ENCODE results near the gene MTCH2. TPM values are rescaled to one million over a fixed set of nuclear protein-coding genes. Genes with fewer than 3 reads are reported as not detected.
"Not testable (repeated sequence)": the region's sequence is repeated elsewhere in the genome, so short reads cannot be mapped to it uniquely, and the experiment has no call there.

The MTCH2 gene
- 100 to 1,000 TPM; 103 to 149 (median 127) TPM for polyA plus RNA-seq
- long read RNA-seq, donor 1, transcript MTCH2-201 (13 exons, 2,587 nt), result major isoform, 70 of 97 reads
- long read RNA-seq, donor 1, partial matches to known transcripts, result 18 of 97 reads
- long read RNA-seq, donor 1, other reads (novel, unspliced or antisense), result 7 of 97 reads
- long read RNA-seq, donor 2, transcript MTCH2-201 (13 exons, 2,587 nt), result major isoform, 14 of 15 reads
- long read RNA-seq, donor 2, partial matches to known transcripts, result 0 of 15 reads
- long read RNA-seq, donor 2, other reads (novel, unspliced or antisense), result 0 of 15 reads
- long read RNA-seq, donor 3, transcript MTCH2-201 (13 exons, 2,587 nt), result major isoform, 20 of 34 reads
- long read RNA-seq, donor 3, partial matches to known transcripts, result 11 of 34 reads
- long read RNA-seq, donor 3, other reads (novel, unspliced or antisense), result 0 of 34 reads
- long read RNA-seq, donor 4, result 0 reads
- long read RNA-seq, donor 5, transcript MTCH2-201 (13 exons, 2,587 nt), result major isoform, 8 of 20 reads
- long read RNA-seq, donor 5, partial matches to known transcripts, result 10 of 20 reads
- long read RNA-seq, donor 5, other reads (novel, unspliced or antisense), result 0 of 20 reads
- long read RNA-seq, donor 6, transcript MTCH2-201 (13 exons, 2,587 nt), result major isoform, 25 of 66 reads
- long read RNA-seq, donor 6, partial matches to known transcripts, result 31 of 66 reads
- long read RNA-seq, donor 6, other reads (novel, unspliced or antisense), result 6 of 66 reads
- long read RNA-seq, donor 7, result 0 reads
- long read RNA-seq, donor 8, partial matches to known transcripts, result 0 of 3 reads
- long read RNA-seq, donor 8, other reads (novel, unspliced or antisense), result 0 of 3 reads
- long read RNA-seq, donor 9, partial matches to known transcripts, result 0 of 5 reads
- long read RNA-seq, donor 9, other reads (novel, unspliced or antisense), result 0 of 5 reads
- long read RNA-seq, donor 10, transcript MTCH2-201 (13 exons, 2,587 nt), result major isoform, 27 of 62 reads
- long read RNA-seq, donor 10, partial matches to known transcripts, result 32 of 62 reads
- long read RNA-seq, donor 10, other reads (novel, unspliced or antisense), result 0 of 62 reads

GRCh38 chr11:47642099-47642855, at the start of gene MTCH2:
Gene MTCH2 (minus strand): TSS chr11:47642559. CDS start chr11:47642465, 94 bp downstream.
- 1% methylated on average over 57 to 78 of the region's 78 CpGs for WGBS, 3 donors
- Histone ChIP-seq H3K36me3 (ENCODE audit: control insufficient read depth in 3 of 3, insufficient read depth in 2 of 3, low read depth in 1 of 3, low read length in 3 of 3) (peaks cover 0 to 10% (median 2%) of the 10 kb centered on the region in 3 donors), H3K27ac (ENCODE audit: low read depth in 1 of 3, low read length in 2 of 3) (peak within 1 kb of the TSS; percentile 95 to 98 (median 97)), H3K4me3 (ENCODE audit: low read depth in 1 of 3, low read length in 3 of 3) (peak within 1 kb of the TSS; percentile 77 to 88 (median 88)), H3K27me3 (ENCODE audit: control insufficient read depth in 3 of 3, insufficient read depth in 3 of 3, low read length in 3 of 3) (no peaks in the 10 kb centered on the region), H3K4me1 (ENCODE audit: control insufficient read depth in 3 of 3, insufficient read depth in 2 of 3, low read depth in 1 of 3, low read length in 2 of 3) (peaks cover 0 to 6% (median 0%) of the 10 kb centered on the region in 3 donors), H3K9me3 (ENCODE audit: control insufficient read depth in 2 of 2, insufficient read depth in 1 of 2, low read depth in 1 of 2, low read length in 1 of 2) (no peaks in the 10 kb centered on the region)
- no peak for FAIRE-seq
- DNase-seq, result peak; percentile 98 to 99

GRCh38 chr11:47691979-47692378, 49.6 kb upstream of the MTCH2 start:
- Histone ChIP-seq H3K27ac (ENCODE audit: low read depth in 1 of 3, low read length in 2 of 3) (no peak overlapping the region), H3K27me3 (ENCODE audit: control insufficient read depth in 3 of 3, insufficient read depth in 3 of 3, low read length in 3 of 3) (no peaks in the 10 kb centered on the region), H3K4me1 (ENCODE audit: control insufficient read depth in 3 of 3, insufficient read depth in 2 of 3, low read depth in 1 of 3, low read length in 2 of 3) (peaks cover 0 to 20% (median 2%) of the 10 kb centered on the region in 3 donors), H3K9me3 (ENCODE audit: control insufficient read depth in 2 of 2, insufficient read depth in 1 of 2, low read depth in 1 of 2, low read length in 1 of 2) (no peaks in the 10 kb centered on the region), H3K36me3 (ENCODE audit: control insufficient read depth in 3 of 3, insufficient read depth in 2 of 3, low read depth in 1 of 3, low read length in 3 of 3) (no peaks in the 10 kb centered on the region), H3K4me3 (ENCODE audit: low read depth in 1 of 3, low read length in 3 of 3) (no peak overlapping the region)
- DNase-seq (no peak), FAIRE-seq (no peak)
- 63 to 75% (median 70%) methylated on average over 2 of the region's 2 CpGs for WGBS, 3 donors

GRCh38 chr11:47689480-47689879, 47.1 kb upstream of the MTCH2 start:
- H3K36me3 ChIP-seq (ENCODE audit: control insufficient read depth in 3 of 3, insufficient read depth in 2 of 3, low read depth in 1 of 3, low read length in 3 of 3), result no peaks in the 10 kb centered on the region
- FAIRE-seq (no peak), DNase-seq (peak; percentile 30 to 64)
- peaks cover 0 to 20% (median 2%) of the 10 kb centered on the region in 3 donors for H3K4me1 ChIP-seq (ENCODE audit: control insufficient read depth in 3 of 3, insufficient read depth in 2 of 3, low read depth in 1 of 3, low read length in 2 of 3)
- 26 to 67% (median 41%) methylated on average over 5 of the region's 5 CpGs for WGBS, 3 donors
- H3K27me3 ChIP-seq (ENCODE audit: control insufficient read depth in 3 of 3, insufficient read depth in 3 of 3, low read length in 3 of 3), result no peaks in the 10 kb centered on the region
- H3K4me3 ChIP-seq (ENCODE audit: low read depth in 1 of 3, low read length in 3 of 3), result no peak overlapping the region
- H3K9me3 ChIP-seq (ENCODE audit: control insufficient read depth in 2 of 2, insufficient read depth in 1 of 2, low read depth in 1 of 2, low read length in 1 of 2), result no peaks in the 10 kb centered on the region
- peak overlapping the region; percentile 24 to 66 (median 48) for H3K27ac ChIP-seq (ENCODE audit: low read depth in 1 of 3, low read length in 2 of 3)

- peak; percentile 76 to 89 for DNase-seq
- no peaks in the 10 kb centered on the region for H3K36me3 ChIP-seq (ENCODE audit: control insufficient read depth in 3 of 3, insufficient read depth in 2 of 3, low read depth in 1 of 3, low read length in 3 of 3)
- H3K27ac ChIP-seq (ENCODE audit: low read depth in 1 of 3, low read length in 2 of 3), result peak overlapping the region; percentile 24 to 66 (median 60)
- FAIRE-seq, result peak; percentile 36
- H3K9me3 ChIP-seq (ENCODE audit: control insufficient read depth in 2 of 2, insufficient read depth in 1 of 2, low read depth in 1 of 2, low read length in 1 of 2), result no peaks in the 10 kb centered on the region
- peaks cover 0 to 20% (median 2%) of the 10 kb centered on the region in 3 donors for H3K4me1 ChIP-seq (ENCODE audit: control insufficient read depth in 3 of 3, insufficient read depth in 2 of 3, low read depth in 1 of 3, low read length in 2 of 3)
- H3K27me3 ChIP-seq (ENCODE audit: control insufficient read depth in 3 of 3, insufficient read depth in 3 of 3, low read length in 3 of 3), result no peaks in the 10 kb centered on the region
- no peak overlapping the region for H3K4me3 ChIP-seq (ENCODE audit: low read depth in 1 of 3, low read length in 3 of 3)
- 27 to 71% (median 28%) methylated on average over 2 of the region's 2 CpGs for WGBS, 3 donors
Measured at GRCh38 chr11:47688991-47689390, 46.6 kb upstream of the MTCH2 start.

GRCh38 chr11:47688111-47688510, 45.8 kb upstream of the MTCH2 start:
- no peaks in the 10 kb centered on the region for H3K9me3 ChIP-seq (ENCODE audit: control insufficient read depth in 2 of 2, insufficient read depth in 1 of 2, low read depth in 1 of 2, low read length in 1 of 2)
- H3K27ac ChIP-seq (ENCODE audit: low read depth in 1 of 3, low read length in 2 of 3), result peak overlapping the region in 2 of 3 donors; percentile 60 to 66
- no peaks in the 10 kb centered on the region for H3K27me3 ChIP-seq (ENCODE audit: control insufficient read depth in 3 of 3, insufficient read depth in 3 of 3, low read length in 3 of 3)
- no peaks in the 10 kb centered on the region for H3K36me3 ChIP-seq (ENCODE audit: control insufficient read depth in 3 of 3, insufficient read depth in 2 of 3, low read depth in 1 of 3, low read length in 3 of 3)
- WGBS, 3 donors, result 87 to 94% (median 90%) methylated on average over 4 of the region's 4 CpGs
- DNase-seq, result peak in 1 of 2 donors; percentile 17
- H3K4me3 ChIP-seq (ENCODE audit: low read depth in 1 of 3, low read length in 3 of 3), result no peak overlapping the region
- H3K4me1 ChIP-seq (ENCODE audit: control insufficient read depth in 3 of 3, insufficient read depth in 2 of 3, low read depth in 1 of 3, low read length in 2 of 3), result peaks cover 0 to 20% (median 2%) of the 10 kb centered on the region in 3 donors
- FAIRE-seq, result no peak

- not testable (repeated sequence) for DNase-seq; H3K4me3 ChIP-seq (ENCODE audit: low read depth in 1 of 3, low read length in 3 of 3); H3K27ac ChIP-seq (ENCODE audit: low read depth in 1 of 3, low read length in 2 of 3); H3K36me3 ChIP-seq (ENCODE audit: control insufficient read depth in 3 of 3, insufficient read depth in 2 of 3, low read depth in 1 of 3, low read length in 3 of 3); FAIRE-seq; H3K27me3 ChIP-seq (ENCODE audit: control insufficient read depth in 3 of 3, insufficient read depth in 3 of 3, low read length in 3 of 3); H3K9me3 ChIP-seq (ENCODE audit: control insufficient read depth in 2 of 2, insufficient read depth in 1 of 2, low read depth in 1 of 2, low read length in 1 of 2)
- peaks cover 3 to 28% (median 4%) of the 10 kb centered on the region in 3 donors for H3K4me1 ChIP-seq (ENCODE audit: control insufficient read depth in 3 of 3, insufficient read depth in 2 of 3, low read depth in 1 of 3, low read length in 2 of 3)
- 97 to 100% (median 98%) methylated on average over 3 of the region's 3 CpGs for WGBS, 3 donors
Measured at GRCh38 chr11:47686704-47687103, 44.3 kb upstream of the MTCH2 start.

GRCh38 chr11:47686151-47686550, 43.8 kb upstream of the MTCH2 start:
- Histone ChIP-seq H3K9me3 (ENCODE audit: control insufficient read depth in 2 of 2, insufficient read depth in 1 of 2, low read depth in 1 of 2, low read length in 1 of 2) (no peaks in the 10 kb centered on the region), H3K27ac (ENCODE audit: low read depth in 1 of 3, low read length in 2 of 3) (no peak overlapping the region), H3K27me3 (ENCODE audit: control insufficient read depth in 3 of 3, insufficient read depth in 3 of 3, low read length in 3 of 3) (no peaks in the 10 kb centered on the region), H3K4me3 (ENCODE audit: low read depth in 1 of 3, low read length in 3 of 3) (no peak overlapping the region), H3K4me1 (ENCODE audit: control insufficient read depth in 3 of 3, insufficient read depth in 2 of 3, low read depth in 1 of 3, low read length in 2 of 3) (peaks cover 3 to 29% (median 4%) of the 10 kb centered on the region in 3 donors), H3K36me3 (ENCODE audit: control insufficient read depth in 3 of 3, insufficient read depth in 2 of 3, low read depth in 1 of 3, low read length in 3 of 3) (no peaks in the 10 kb centered on the region)
- FAIRE-seq (no peak), DNase-seq (no peak)
- WGBS, 3 donors, result 94 to 100% (median 100%) methylated on average over 1 of the region's 1 CpG

Data from small intestine (tissue), 16 donors.